ENCODE measurements around the gene PTPN9. TPM values are rescaled to one million over a fixed set of nuclear protein-coding genes. Genes with fewer than 3 reads are reported as not detected.
A peak's percentile ranks its signal among the peaks of the same experiment; 100 is the strongest.

PTPN9 gene
- total RNA-seq (2014; rRNA removed; shearing (Covaris generic)): 28.8 and 30.6 TPM in 2 replicates
- polyA plus RNA-seq (2016; fragmentation: Nextera tagmentation; extraction: Ambion mirVana): 17.6 and 19.9 TPM in 2 replicates

DNA sequence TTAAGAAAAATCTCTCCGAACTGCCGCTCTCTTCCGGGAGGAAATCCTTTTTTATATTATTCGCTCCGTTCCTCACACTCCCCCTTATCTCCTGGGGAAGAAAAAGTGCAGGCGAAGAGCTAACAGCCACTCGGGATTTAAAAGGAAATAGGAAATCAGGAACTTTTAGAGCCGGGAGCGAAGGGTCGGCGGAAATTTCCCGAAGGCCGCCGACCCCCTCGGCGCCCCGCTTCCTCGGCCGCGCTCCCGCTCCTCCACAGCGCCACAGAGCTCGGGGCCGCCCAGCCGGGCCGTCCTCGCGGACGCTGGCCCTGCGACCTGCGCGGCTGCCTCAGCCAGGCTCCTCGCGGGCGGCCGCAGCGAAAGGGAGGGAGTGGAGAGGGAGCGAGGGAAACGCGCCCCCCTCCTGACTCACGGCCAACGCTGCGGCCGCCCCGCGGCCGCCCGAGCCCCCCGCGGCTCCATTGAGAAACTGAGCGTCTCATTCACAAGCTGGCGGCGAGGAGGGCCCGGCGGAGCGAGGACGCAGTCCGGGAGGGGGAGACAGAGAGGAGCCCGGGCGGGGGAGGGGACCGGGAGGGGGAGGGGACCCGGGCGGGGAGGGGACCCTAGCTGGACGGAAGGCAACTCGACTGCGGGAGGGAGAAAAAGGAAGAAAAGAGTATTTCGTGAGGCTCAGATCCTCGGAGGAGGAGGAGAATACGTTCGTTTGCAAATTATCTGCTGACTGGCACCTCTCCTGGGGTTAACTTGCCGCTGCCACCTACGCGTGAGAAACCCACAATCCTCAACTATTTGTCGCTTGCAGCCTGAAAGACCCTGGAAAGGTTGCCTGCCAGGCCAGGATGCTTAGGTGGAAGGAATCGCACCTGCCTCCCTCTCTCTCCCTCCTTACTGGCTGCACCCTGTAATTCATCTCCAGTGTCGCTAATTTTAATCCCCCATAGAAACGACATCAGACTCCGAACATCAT, at the start of gene PTPN9:
TSS of gene PTPN9 (minus strand) at position 368 of the 973 bp plus-strand sequence. CDS start 539 bp downstream, outside the sequence.
- no peaks in the 10 kb centered on the region for H3K36me3 ChIP-seq (ENCODE audit: low read depth)
- H3K4me2 ChIP-seq (ENCODE audit: unreplicated experiment): peak within 1 kb of the TSS; percentile 92
- peak within 1 kb of the TSS; percentile 81 for H2AFZ ChIP-seq
- peak within 1 kb of the TSS; percentile 94 for H3K9ac ChIP-seq
- peaks cover 40% of the 10 kb centered on the region for H3K79me2 ChIP-seq (ENCODE audit: insufficient read depth)
- 0 out of 2 replicates have a peak, but pooled peaks cover 9% of the 10 kb centered on the region for H4K20me1 ChIP-seq (ENCODE audit: insufficient read depth)
- peak within 1 kb of the TSS; percentile 76 for H3K27ac ChIP-seq
- no peaks in the 10 kb centered on the region for H3K27me3 ChIP-seq (replicated peaks; ENCODE audit: insufficient read depth)
- H3F3A ChIP-seq (ENCODE audit: insufficient read depth): peaks cover 20% of the 10 kb centered on the region
- DNase-seq: peak; percentile 88
- in situ Hi-C loops (cut with MboI): no loop called here
- no peak for TF ChIP-seq EZH2 (IDR thresholded peaks at IDR 0.05; ENCODE audit: insufficient read depth, poor library complexity, severe bottlenecking)
- no peak for TF ChIP-seq EZH2phosphoT487 (IDR thresholded peaks at IDR 0.05; ENCODE audit: insufficient read depth, low read depth)
- H3K4me1 ChIP-seq (ENCODE audit: insufficient read depth): peaks cover 15% of the 10 kb centered on the region
- no peaks in the 10 kb centered on the region for H3K9me3 ChIP-seq (ENCODE audit: low read depth)
- 1 to 3% methylated on average over 45 to 77 of the region's 78 CpGs for WGBS, 2 experiments (ENCODE audit: low coverage in 1 of 2, low lambda C conversion rate in 2 of 2, missing lambda C conversion rate in 2 of 2)
- H3K4me3 ChIP-seq: peak within 1 kb of the TSS; percentile 87
- no peaks in the 10 kb centered on the region for H3K9me2 ChIP-seq (ENCODE audit: insufficient read depth)

- in situ Hi-C loops (cut with MboI): no loop called here
- WGBS, 2 experiments (ENCODE audit: low coverage in 1 of 2, low lambda C conversion rate in 2 of 2, missing lambda C conversion rate in 2 of 2): 0 to 2% methylated on average over 30 to 46 of the region's 47 CpGs
Measured at GRCh38 chr15:75625542-75626347, 46.6 kb upstream of the PTPN9 start, which contains the start of gene SNUPN. Gene SNUPN, minus strand, starts transcription at chr15:75625725. Its CDS starts 4,674 bp downstream, at chr15:75621051.

GRCh38 chr15:75622505-75622904, 43.4 kb upstream of the PTPN9 start:
- no peak overlapping the region for H3K4me3 ChIP-seq
- H3K9me2 ChIP-seq (ENCODE audit: insufficient read depth): no peaks in the 10 kb centered on the region
- WGBS, 2 experiments (ENCODE audit: low coverage in 1 of 2, low lambda C conversion rate in 2 of 2, missing lambda C conversion rate in 2 of 2): 40 to 54% methylated on average over 2 of the region's 2 CpGs
- peaks cover 27% of the 10 kb centered on the region for H3K4me1 ChIP-seq (ENCODE audit: insufficient read depth)
- no peaks in the 10 kb centered on the region for H4K20me1 ChIP-seq (ENCODE audit: insufficient read depth)
- H3K27ac ChIP-seq: 0 out of 2 replicates have a peak overlapping the region, but pooled peaks have one; percentile 96
- DNase-seq: no peak
- in situ Hi-C loops (cut with MboI): no loop called here
- H3K36me3 ChIP-seq (ENCODE audit: low read depth): peaks cover 11% of the 10 kb centered on the region
- TF ChIP-seq EZH2 (IDR thresholded peaks at IDR 0.05; ENCODE audit: insufficient read depth, poor library complexity, severe bottlenecking): no peak
- TF ChIP-seq EZH2phosphoT487 (IDR thresholded peaks at IDR 0.05; ENCODE audit: insufficient read depth, low read depth): no peak
- no peak overlapping the region for H3K4me2 ChIP-seq (ENCODE audit: unreplicated experiment)
- H3K9ac ChIP-seq: no peak overlapping the region
- no peaks in the 10 kb centered on the region for H3K9me3 ChIP-seq (ENCODE audit: low read depth)
- H3K27me3 ChIP-seq (replicated peaks; ENCODE audit: insufficient read depth): no peaks in the 10 kb centered on the region
- H3K79me2 ChIP-seq (ENCODE audit: insufficient read depth): peaks cover 43% of the 10 kb centered on the region
- no peak overlapping the region for H2AFZ ChIP-seq
- peaks cover 53% of the 10 kb centered on the region for H3F3A ChIP-seq (ENCODE audit: insufficient read depth)

More at GRCh38 chr15:75625542-75626347, 46.6 kb upstream of the PTPN9 start, which contains the start of gene SNUPN:
- H3K27me3 ChIP-seq (replicated peaks; ENCODE audit: insufficient read depth): no peaks in the 10 kb centered on the region
- H3K9me3 ChIP-seq (ENCODE audit: low read depth): no peaks in the 10 kb centered on the region
- H3K4me3 ChIP-seq: peak within 1 kb of the TSS; percentile 98
- H4K20me1 ChIP-seq (ENCODE audit: insufficient read depth): no peaks in the 10 kb centered on the region
- peak within 1 kb of the TSS; percentile 97 for H3K27ac ChIP-seq
- peak within 1 kb of the TSS; percentile 99 for H3K9ac ChIP-seq
- peaks cover 24% of the 10 kb centered on the region for H3K79me2 ChIP-seq (ENCODE audit: insufficient read depth)
- H3K4me2 ChIP-seq (ENCODE audit: unreplicated experiment): peak within 1 kb of the TSS; percentile 80
- H3F3A ChIP-seq (ENCODE audit: insufficient read depth): peaks cover 38% of the 10 kb centered on the region
- peaks cover 20% of the 10 kb centered on the region for H3K4me1 ChIP-seq (ENCODE audit: insufficient read depth)
- H3K36me3 ChIP-seq (ENCODE audit: low read depth): no peaks in the 10 kb centered on the region
- DNase-seq: peak; percentile 96
- H2AFZ ChIP-seq: peak within 1 kb of the TSS; percentile 92
- TF ChIP-seq EZH2 (IDR thresholded peaks at IDR 0.05; ENCODE audit: insufficient read depth, poor library complexity, severe bottlenecking) (no peak), EZH2phosphoT487 (IDR thresholded peaks at IDR 0.05; ENCODE audit: insufficient read depth, low read depth) (no peak)
- no peaks in the 10 kb centered on the region for H3K9me2 ChIP-seq (ENCODE audit: insufficient read depth)

Data from GM23248 (cell line).